ENCODE measurements around the gene KIF7. TPM values are rescaled to one million over a fixed set of nuclear protein-coding genes. Genes with fewer than 3 reads are reported as not detected.

The KIF7 gene
- polyA plus RNA-seq, 1 donor (not counting 4 experiments of a cell fraction or from before 2014, with no cell fraction given) = 0.54 TPM

GRCh38 chr15:89673165-89673512 lies 17.9 kb upstream of the KIF7 start:
- no peak overlapping the region for H3K9ac ChIP-seq (ENCODE audit: control insufficient read depth, extremely low read depth, insufficient read depth, low read length)
- no peaks in the 10 kb centered on the region for H3K9me1 ChIP-seq (ENCODE audit: control insufficient read depth, extremely low read depth, insufficient read depth, low read length)
- no peaks in the 10 kb centered on the region for H3K36me3 ChIP-seq (ENCODE audit: control insufficient read depth in 2 of 2, extremely low read depth in 1 of 2, insufficient read depth in 2 of 2, low read length in 2 of 2)
- DNase-seq (ENCODE audit: low read depth, low spot score) (no peak), FAIRE-seq (no peak)
- no peak overlapping the region for H3K27ac ChIP-seq (ENCODE audit: control insufficient read depth, insufficient read depth, low read length)
- no peaks in the 10 kb centered on the region for H3K4me1 ChIP-seq (ENCODE audit: control insufficient read depth, extremely low read depth, insufficient read depth, low read length)
- no peaks in the 10 kb centered on the region for H3K79me2 ChIP-seq (ENCODE audit: control insufficient read depth, insufficient read depth, low read length)
- H3K27me3 ChIP-seq (ENCODE audit: control insufficient read depth, extremely low read depth, insufficient read depth, low read length) = no peaks in the 10 kb centered on the region
- no peak overlapping the region for H3K4me3 ChIP-seq (ENCODE audit: control insufficient read depth in 2 of 3, extremely low read depth in 1 of 3, insufficient read depth in 2 of 3, low read depth in 1 of 3, low read length in 3 of 3)
- no peak overlapping the region for H3K4me2 ChIP-seq (ENCODE audit: control insufficient read depth, extremely low read depth, insufficient read depth, low read depth, low read length)
- H4K20me1 ChIP-seq (ENCODE audit: control insufficient read depth, extremely low read depth, insufficient read depth, low read length) = no peaks in the 10 kb centered on the region
- dilution Hi-C loops (cut with MboI; ENCODE audit: extremely low pct_ligation_motif_present, low sequenced_read_pairs) = no loop called here
- no peak overlapping the region for H2AFZ ChIP-seq (ENCODE audit: control insufficient read depth, low read length)
- peak in 2 of 3 experiments; percentile 40 to 52 for TF ChIP-seq CTCF (optimal IDR thresholded peaks at IDR 0.05 in 1 of 3, IDR thresholded peaks at IDR 0.05 in 1 of 3, conservative IDR thresholded peaks at IDR 0.05 in 1 of 3; ENCODE audit: extremely low read depth in 1 of 3, insufficient read depth in 2 of 3, low read length in 3 of 3)
- TF ChIP-seq EZH2 (IDR thresholded peaks at IDR 0.05; ENCODE audit: low read length) = no peak
- H3K9me3 ChIP-seq (ENCODE audit: control insufficient read depth, low read depth, low read length) = no peaks in the 10 kb centered on the region

- dilution Hi-C loops (cut with MboI; ENCODE audit: extremely low pct_ligation_motif_present, low sequenced_read_pairs) = no loop called here
- Histone ChIP-seq H2AFZ (ENCODE audit: control insufficient read depth, low read length) (no peak overlapping the region), H3K4me3 (ENCODE audit: control insufficient read depth in 2 of 3, extremely low read depth in 1 of 3, insufficient read depth in 2 of 3, low read depth in 1 of 3, low read length in 3 of 3) (no peak overlapping the region), H3K9me3 (ENCODE audit: control insufficient read depth, low read depth, low read length) (no peaks in the 10 kb centered on the region), H3K36me3 (ENCODE audit: control insufficient read depth in 2 of 2, extremely low read depth in 1 of 2, insufficient read depth in 2 of 2, low read length in 2 of 2) (no peaks in the 10 kb centered on the region), H3K79me2 (ENCODE audit: control insufficient read depth, insufficient read depth, low read length) (no peaks in the 10 kb centered on the region), H3K27me3 (ENCODE audit: control insufficient read depth, extremely low read depth, insufficient read depth, low read length) (no peaks in the 10 kb centered on the region), H3K9me1 (ENCODE audit: control insufficient read depth, extremely low read depth, insufficient read depth, low read length) (no peaks in the 10 kb centered on the region), H3K9ac (ENCODE audit: control insufficient read depth, extremely low read depth, insufficient read depth, low read length) (no peak overlapping the region), H3K27ac (ENCODE audit: control insufficient read depth, insufficient read depth, low read length) (no peak overlapping the region), H4K20me1 (ENCODE audit: control insufficient read depth, extremely low read depth, insufficient read depth, low read length) (no peaks in the 10 kb centered on the region), H3K4me1 (ENCODE audit: control insufficient read depth, extremely low read depth, insufficient read depth, low read length) (no peaks in the 10 kb centered on the region), H3K4me2 (ENCODE audit: control insufficient read depth, extremely low read depth, insufficient read depth, low read depth, low read length) (no peak overlapping the region)
- TF ChIP-seq CTCF (optimal IDR thresholded peaks at IDR 0.05 in 1 of 3, IDR thresholded peaks at IDR 0.05 in 1 of 3, conservative IDR thresholded peaks at IDR 0.05 in 1 of 3; ENCODE audit: extremely low read depth in 1 of 3, insufficient read depth in 2 of 3, low read length in 3 of 3) = no peak
- TF ChIP-seq EZH2 (IDR thresholded peaks at IDR 0.05; ENCODE audit: low read length) = no peak
- DNase-seq (ENCODE audit: low read depth, low spot score) (no peak), FAIRE-seq (no peak)
Observed at GRCh38 chr15:89672221-89673164, 17.2 kb upstream of the KIF7 start.

Measured in keratinocyte (primary cell).